NOMO-1 (cell line): ENCODE measurements around the gene CEP20.
"Not testable (repeated sequence)": the region's sequence is repeated elsewhere in the genome, so short reads cannot be mapped to it uniquely, and the experiment has no call there.

Source experiments
- DNase-seq, 2 experiments: peaks; one replicate each; lab custom pipeline; 2025; ENCODE audit not compliant: unreplicated experiment in 2 of 2; lab: John Stamatoyannopoulos, UW

Gene CEP20

DNA sequence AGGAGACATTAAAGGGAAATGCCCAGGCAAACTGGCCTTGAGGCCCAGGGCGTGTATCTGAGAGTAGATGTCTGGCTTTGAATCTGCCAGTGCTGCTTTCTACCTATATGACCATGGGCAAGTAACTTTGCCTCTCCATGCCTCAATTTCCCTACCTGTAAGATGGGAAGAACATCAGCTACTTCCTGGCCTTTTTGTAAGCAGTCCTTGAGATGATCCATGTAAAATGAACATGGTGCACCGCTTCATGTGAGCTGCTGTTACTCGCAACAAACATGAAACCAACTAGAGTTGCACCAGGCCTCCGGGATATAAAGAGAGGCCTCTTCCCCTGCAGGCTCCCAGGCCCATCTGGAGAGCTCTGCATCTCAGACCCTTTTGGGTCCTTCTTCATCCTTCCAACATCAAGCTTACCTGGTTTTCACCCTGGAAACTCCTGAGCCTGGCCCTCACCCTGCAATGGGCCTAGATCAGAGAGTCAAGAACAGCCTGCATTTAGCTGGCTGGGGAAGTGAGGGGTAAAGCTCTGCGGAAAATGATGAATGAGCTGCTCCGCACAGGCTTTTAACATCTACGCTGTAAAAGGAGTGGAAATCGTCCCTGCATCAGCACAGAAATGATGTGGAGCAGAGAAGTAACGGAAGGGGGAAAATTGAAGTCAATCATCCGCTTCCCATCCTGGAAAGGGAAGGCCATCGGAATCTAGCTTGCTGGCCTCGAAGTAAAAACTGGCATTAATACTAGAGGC lies 29.3 kb downstream of the CEP20 start:
- DNase-seq, result no peak

DNA sequence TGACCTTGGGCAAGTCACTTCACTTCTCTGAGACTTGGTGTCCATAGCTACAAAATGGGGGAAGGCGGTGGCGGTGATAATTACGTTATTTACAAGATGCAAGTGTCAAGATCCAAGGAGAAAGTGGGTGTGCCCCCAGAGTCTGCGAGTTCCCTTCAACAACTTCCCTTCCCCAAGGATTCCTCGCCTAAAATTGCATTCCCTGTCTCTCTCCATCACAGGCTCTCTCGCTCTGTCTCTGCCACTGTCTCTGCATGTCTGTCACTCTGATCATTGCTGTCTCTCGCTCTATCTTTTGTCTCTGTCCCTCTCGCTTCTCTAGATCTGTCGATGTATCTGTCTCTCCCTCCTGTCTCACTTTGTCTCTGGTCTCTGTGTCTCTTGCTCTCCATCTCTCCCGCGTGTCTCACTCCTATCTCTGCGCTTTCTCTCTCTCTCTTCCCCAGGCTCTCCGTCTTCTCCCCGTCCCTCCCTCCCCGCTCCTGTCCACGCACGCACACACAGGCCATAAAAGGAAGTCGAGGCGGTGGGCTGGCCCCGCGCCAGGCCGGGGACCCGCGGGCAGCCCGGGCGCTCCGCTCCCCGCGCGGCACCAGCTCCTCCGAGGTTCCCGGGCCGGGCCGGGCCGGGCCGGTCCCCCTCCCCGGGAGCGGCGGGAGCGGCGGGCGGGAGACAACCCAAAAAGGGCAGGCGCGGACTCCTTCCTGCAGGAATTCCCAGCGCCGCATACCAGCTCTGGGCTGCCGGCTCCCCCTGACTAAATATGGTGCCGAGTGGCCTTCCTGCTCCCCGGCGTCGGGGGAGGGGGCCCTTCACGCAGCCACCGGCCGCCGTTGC lies 30.5 kb downstream of the CEP20 start:
- DNase-seq, result no peak

DNA sequence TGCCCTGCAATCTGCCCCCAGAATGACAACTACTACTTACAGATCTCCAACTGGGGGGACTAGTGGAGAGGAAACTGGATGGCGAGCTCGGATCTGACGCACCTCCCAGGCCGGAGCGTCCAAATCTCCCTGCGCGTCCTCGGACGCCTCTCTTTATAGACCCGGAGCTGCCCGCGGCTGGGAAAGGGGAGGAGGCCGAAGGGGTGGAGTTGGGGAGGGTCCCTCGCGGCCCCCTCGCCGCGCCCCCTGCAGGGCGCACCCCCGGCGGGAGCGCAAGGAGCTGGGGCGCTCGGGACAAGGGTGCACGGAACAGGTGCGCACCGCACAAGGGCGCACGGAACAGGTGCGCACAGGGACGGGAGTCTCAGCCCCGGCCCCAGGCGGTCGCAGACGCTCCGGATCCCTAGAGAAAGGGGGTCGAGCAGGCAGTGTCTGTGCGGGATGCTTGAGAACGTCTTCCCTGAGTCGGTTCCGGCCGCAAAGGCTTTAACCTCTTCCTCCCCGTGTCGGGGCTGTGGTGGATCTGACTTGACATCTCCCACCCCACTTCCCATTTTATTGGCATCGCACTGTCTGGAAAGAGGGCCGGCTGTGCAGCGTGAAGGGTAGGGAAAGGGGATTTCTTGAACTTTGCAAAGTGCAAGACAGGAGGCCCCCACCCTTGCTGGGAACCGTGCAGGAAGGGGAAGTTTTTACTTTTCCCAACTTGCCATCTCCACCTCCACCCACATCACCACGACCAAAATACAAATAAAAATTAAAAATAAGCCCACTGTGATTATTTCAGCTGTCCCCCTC lies 31.3 kb downstream of the CEP20 start, which contains the start of gene MYH11:
Gene MYH11, minus strand, starts transcription at position 128 of the 798 bp plus-strand sequence. CDS start 18,776 bp downstream, outside the sequence.
- no peak for DNase-seq

DNA sequence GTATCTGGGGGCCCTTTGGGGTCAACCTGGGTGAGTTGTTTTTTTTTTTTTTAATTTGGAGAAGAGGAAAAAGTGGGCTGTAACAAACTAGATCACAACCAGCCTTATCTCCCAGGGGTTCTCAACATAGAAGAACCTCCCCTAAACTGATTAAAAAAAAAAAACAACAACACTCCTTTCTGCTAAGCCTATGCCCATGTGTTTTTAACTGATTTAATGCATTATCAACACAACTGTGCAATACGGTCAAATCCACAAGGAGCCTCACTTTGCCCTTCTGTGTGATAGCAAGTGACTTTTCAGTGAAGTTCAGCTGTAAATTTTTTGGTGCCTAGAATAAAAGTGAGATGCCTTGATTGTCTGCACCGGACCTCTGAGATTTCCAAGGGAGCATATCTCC lies 32.2 kb downstream of the CEP20 start:
- DNase-seq, result no peak

DNA sequence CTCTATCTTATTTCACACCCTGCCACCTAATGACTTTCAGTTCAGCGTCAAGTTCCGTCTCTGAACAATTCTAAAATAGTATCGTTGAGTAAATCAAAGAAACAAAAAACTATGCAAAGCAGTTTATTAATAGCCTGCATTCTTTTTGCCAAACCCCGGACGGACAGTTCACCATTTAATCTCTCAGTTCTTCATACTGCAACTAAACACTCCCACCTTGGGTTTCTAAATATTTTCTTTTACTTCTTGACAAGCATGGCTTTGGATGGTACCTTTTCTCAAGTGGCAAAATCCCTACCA lies 32.7 kb downstream of the CEP20 start:
- DNase-seq, result no peak

DNA sequence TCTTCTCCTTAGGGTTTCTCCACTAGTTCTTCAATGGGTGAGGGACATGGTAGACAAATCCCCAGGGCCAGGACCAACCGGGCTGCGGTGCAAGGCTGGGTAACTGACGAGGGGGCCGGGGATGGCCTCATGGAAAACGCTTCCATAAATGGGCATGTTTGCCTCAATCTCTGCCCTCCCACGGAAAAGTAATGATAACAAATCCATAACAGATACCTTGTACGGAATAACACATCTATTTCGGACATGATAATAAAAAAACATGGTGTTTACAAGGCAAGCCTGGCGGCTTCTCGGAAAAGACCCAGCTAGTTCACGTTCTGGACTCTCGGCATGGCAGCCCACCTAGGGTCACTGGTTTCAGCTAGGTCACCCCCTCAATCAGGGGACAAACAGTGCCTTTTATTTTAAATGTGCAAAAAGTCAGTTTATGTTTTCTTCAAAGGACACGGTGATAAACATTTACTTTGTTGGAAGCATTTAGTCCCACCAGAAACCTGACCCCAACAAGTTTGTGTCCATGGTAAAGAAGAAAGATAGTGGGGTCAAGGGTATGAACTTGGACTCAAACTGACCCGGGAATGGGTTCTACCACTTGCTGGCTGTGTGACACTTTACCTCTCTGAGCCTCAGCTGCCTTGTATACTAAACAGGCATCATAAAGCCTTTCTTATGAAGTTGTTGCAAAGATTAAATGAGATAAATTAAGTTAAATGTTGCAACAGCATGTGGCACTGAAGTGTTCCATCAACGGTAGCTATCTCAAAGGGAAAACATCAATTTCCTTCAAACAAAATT lies 33.3 kb downstream of the CEP20 start:
- DNase-seq, result no peak

DNA sequence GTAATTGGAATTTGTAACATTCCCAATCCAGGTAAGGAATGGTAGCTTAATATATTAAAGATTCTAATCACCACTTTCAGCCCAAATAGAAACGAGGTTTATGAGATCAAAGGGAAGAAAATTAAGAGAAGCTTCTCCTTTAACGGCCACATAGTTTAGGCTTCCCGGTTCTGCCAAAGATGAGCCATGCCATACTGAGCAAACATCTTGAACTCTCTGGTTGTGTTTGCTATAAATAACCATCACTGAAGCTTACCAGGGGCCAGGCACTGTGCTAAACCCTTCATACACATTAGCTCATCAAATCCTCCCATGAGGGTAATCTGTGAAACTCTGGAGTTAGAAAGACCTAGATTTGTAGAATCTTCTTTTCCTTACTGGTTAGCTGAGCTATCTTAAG lies 34.3 kb downstream of the CEP20 start:
- no peak for DNase-seq

DNA sequence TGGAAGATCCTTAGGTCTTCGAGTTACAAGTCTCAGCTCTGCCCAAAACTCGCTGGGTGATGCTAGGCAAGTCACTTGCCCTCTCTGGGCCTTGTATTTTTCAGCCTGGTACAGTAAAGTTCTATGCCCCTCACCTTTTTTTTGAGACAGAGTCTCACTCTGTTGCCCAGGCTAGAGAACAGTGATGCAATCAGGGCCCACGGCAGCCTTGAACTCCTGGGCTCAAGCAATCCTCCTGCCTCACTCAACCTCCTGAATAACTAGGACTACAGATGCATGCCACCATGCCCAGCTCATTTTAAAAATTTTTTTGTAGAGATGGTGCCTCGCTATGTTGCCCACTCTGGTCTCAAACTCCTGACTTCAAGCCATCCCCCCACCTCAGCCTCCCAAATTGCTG lies 35.4 kb downstream of the CEP20 start:
- DNase-seq, result no peak

DNA sequence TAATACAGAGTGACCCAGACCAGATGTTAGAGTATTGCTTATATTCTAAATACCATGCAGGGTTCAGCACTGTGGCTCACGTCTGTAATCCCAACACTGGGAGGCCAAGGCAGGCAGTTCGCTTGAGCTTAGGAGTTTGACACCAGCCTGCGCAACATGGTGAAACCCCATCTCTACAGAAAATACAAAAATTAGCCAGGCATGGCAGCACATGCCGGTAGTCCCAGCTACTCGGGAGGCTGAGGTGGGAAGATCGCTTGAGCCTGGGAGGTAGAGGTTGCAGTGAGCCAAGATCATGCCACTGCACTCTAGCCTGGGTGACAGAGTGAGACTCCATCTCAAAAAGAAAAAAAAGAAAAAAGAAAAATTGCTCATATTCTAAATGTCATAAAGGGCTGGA lies 37.8 kb downstream of the CEP20 start:
- not testable (repeated sequence) for DNase-seq

DNA sequence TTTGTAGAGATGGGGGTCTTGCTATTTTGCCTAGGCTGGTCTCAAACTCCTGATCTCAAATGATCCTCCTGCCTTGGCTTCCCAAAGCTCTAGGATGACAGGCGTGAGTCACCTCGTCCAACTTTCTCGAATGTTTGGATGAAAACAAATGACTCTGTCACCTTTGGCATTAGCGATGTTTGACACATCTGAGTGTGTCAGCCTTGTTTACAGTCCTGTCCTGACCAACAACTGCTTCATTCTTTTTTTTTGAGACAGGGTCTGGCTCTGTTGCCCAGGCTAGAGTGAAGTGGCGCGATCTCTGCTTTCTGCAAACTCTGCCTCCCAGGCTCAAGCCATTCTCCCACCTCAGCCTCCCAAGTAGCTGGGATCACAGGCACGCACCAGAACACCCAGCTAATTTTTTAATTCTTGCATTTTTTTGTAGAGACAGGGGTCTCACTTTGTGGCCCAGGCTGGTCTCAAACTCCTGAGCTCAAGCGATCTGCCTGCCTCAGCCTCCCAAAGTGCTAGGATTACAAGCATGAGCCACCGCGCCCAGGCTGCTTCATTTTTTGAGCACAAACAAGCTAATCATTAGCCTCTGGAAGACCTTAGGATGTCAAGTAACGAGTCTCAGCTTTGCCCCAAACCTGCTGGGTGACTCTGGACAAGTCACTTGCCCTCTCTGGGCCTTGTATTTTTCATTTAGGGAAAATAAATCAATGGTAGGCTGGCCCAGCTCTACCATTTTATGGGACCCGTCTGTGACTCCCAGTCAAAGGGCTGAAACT lies 39.0 kb downstream of the CEP20 start:
- DNase-seq, result no peak

DNA sequence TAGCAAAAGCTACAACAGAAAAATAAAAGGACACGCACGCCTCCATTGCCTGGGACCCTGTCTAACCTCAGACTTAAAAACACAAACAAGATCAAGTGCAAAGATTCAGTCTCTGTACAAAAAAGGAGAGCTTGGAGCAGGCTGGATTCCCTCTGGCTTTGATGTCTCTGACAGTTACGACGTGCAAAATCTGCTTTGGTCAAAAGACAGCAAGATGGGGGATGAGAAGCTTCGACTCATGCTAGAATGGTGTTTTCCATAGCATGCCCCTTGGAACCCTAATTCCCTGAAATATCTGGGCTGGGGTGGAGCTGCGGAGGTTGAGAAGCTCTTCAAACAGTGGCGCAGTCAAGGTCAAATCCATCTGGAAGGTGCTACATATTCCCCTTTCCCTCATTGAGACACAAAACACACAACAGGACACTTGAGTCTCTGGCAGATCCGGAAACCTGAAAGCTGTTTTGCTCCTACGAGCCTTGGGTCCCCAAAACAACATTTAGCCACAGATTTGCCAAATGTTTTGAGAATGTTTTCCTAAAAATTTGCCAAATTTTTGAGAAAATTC lies 40.7 kb downstream of the CEP20 start:
- no peak for DNase-seq

DNA sequence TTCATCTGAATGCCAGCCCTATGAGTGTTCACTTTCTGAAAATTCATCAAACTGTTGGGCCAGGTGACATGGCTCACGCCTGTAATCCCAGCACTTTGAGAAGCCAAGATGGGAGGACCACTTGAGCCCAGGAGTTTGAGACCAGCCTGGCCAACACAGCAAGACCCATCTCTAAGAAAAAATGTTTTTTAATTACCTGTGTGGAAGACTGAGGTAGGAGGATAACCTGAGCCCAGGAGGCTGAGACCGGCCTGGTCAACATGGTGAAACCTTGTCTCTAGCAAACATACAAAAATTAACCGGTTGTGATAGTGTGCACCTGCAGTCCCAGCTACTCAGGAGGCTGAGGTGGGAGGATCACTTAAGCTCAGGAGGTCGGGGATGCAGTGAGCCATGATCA lies 41.9 kb downstream of the CEP20 start:
- DNase-seq, result no peak

DNA sequence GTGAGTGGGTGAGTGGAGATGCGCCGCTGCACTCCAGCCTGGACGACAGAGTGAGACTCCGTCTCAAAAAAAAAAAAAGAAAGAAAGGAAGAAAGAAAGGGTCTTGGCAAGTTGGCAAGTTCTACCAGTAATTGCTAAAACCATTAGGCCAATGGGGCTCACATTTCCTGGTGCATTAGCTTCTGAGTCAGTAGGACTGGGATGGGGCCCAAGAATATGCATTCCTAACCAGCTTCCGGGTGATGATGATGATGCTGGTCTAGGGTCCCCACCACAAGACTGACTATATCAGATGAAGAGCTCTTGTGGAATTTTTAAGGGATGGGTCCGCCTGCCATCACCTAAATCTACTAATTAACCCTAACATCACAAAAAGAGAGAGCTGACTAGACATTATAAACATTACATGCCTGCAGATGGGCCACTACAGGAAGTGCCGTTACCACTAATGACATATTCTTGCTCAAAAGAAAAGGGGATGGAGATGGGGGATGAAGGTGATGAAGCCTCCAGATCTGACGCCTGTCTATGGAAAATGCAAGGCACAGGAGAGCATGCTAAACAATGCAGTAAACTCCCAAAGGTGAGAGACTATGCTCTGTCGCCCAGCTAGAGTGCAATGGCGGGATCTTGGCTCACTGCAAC lies 44.6 kb downstream of the CEP20 start:
- no peak for DNase-seq

DNA sequence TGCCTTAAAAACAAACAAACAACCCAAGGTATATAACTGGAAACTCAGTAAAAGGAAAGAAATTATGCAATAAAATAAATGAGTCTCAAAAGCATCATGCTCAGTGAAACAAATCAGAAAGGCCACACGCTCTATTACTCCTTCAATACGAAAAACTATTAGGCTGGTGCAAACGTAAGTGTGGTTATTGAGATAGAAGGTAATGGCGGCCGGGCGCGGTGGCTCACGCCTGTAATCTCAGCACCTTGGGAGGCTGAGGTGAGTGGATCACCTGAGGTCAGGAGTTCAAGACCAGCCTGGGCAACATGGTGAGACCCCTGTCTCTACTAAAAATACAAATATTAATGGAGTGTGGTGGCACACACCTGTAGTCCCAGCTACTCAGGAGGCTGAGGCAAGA lies 49.2 kb downstream of the CEP20 start:
- not testable (repeated sequence) for DNase-seq

DNA sequence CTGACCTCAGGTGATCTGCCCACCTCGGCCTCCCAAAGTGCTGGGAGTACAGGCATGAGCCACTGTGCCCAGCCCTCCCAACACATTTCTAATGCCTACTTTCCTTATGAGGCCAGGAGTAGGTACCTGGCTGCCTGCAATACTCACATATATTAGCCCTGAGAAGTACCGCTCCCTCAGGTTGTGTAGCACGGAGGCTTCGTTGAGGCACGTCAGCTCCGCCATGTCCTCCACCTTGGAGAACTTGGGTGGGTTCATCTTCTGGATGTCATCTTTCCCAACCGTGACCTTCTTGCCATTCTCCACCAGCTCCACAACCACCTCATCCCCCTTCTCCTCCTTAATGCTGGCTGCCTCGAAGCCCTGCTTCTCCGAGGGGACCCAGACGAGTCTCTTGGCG lies 50.6 kb downstream of the CEP20 start:
- DNase-seq, result no peak

DNA sequence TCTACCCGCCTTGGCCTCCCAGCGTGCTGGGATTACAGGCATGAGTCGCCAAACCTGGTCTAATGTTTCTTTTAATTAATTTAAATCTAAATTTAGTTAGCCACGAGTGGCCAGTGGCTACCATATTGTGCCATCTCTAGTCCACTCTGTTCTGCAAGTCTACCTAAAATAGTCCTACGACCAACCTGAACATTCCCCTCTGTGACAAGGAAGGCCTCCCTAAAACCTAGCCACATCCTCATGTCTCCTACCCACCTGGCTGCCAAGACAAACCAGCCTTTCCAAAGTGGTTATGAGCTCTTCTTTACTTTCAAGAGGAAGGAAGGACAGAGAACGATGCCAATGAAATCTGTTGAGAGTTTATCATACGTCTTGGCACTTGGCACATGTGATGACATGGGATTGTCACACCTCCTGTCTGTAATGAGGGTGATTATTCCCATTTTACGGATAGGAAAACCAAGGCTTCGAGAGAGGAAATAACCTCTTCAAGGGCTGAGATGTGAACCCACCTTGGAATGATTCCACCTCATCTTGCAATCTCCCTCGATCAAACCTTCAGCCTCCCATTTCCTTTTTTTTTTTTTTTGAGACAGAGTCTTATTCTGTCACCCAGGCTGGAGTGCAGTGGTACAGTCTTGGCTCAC lies 51.3 kb downstream of the CEP20 start:
- no peak for DNase-seq

DNA sequence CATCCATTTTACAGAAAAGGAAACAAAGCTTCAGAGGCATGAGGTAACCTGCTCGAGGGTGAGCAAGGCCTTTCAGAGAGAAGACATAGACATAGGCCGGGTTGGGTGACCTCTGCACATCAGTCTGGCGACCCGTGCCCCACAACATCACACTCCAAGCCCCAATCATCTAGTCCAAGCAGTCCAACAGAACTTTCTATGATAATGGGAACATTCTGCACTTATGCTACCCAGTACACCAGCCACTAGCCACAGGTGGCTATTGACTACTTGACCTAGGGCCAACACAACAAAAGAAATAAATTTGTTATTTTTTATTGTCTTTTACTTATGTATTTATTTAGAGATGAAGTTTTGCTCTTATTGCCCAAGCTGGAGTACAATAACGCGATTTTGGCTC lies 52.3 kb downstream of the CEP20 start:
- DNase-seq, result no peak

DNA sequence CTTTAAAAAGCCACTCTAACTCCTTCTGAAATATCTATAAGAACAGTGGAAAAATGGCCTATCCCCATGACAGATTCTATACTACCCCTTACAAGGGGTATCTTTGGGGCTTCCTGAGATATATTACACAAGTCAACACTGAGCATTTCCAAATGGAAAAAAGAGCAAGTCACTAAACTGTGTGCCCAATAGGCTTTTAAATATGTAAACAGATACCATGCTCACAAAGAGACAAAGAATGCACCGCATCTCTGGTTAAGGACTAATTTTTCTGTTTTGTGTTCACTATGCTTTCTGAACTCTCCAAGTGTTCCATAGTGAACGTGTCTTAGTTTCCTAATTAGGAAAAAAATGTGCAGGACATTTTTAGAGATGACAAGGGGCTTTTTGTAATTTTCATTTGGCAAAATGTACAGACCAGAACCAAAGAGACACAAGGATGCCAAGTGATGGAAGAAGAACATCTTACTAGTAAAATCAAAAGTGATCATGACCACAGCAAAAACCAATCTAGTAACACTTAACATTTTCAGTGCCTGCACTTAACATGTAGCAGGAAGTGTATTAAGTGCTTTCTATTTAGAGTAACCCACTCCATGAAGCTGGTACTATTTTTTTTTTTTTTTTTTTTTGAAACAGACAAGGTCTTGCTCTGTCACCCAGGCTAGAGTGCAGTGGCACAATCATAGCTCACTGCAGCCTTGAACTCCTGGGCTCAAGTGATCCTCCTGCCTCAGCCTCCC lies 53.1 kb downstream of the CEP20 start:
- DNase-seq, result peak in 1 of 2 experiments; percentile 43
